K562 treated with DMSO at 1 percent for 4 hours (cell line): ENCODE data around the gene ALDOB. TPM values are rescaled to one million over a fixed set of nuclear protein-coding genes. Genes with fewer than 3 reads are reported as not detected.

Experiments
- total RNA-seq: library from RNA; unstranded; fragments of 300-600 nt; gene quantifications from 2 replicates; pipeline ENCODE4 v1.2.3, GENCODE V29; 2022; ENCODE audit not compliant: insufficient read depth

Gene ALDOB
- not detected in 2 replicates for total RNA-seq

DNA sequence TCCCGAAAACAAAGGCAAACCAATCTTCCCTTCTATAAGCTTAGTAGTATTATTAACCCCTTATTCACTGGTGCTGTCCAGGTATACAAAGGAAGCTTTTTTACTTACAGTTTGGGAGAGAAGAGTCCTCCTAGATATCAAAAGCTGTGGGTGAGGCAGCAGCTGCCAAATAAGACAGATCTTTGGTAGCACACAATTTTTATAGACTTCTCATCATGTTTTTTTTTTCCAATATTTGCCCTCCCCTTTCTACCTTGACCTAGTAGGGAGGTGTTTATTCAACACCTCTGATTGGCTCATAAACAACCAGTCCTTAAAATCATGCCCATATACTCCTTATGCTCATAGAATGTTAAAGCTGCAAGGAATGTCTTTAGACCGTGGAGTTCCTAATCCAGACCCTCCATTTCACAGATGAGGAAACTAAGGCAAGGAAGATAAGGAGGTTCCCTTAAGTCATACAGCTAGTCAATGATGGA lies at the start of gene ALDOB:
TSS of gene ALDOB (minus strand) at position 174 of the 479 bp plus-strand sequence. CDS start 4,887 bp downstream, outside the sequence.

DNA sequence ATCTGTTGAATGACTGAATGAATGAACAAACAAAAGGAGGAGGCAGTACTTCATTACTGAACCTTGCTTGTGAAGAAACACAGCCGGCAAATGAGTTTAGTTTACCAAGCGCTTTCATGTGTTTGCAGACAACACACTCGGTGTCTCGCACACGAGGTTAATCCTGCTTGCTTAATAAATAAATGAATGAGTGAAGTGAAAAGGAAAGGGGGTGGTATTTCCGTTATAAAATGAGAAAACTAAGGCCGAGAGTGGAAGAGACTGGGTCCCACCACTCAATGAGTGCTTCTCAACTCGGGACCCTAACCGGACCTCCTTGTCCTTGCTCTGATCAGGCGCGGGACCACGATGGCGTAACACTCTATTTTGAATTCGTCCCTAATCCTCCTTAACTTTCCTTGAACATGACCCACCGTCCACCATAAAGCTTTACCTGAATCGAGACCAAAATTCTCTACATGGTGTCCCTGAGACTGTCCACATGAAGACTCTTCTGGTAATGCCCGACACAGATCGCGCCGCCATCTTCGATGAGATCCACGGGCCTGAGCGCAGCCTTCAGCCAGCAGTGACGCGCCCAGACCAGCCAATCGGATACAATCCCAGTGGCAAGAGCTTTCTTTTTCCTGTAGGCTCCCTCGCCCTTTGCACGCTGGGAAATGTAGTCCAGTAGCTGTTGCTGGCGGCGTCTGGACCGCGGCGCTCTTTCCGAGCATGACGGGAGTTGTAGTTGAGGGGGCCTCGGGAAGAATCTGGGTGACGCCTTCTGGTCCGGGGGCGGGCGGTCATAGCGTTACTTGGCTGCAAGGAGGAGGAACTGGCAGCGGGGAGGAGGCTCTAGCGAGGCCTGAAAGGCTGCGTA lies 37.3 kb downstream of the ALDOB start, which contains the start of the genes MRPL50 and ZNF189:
TSS of gene MRPL50 (minus strand) at position 551 of the 862 bp plus-strand sequence. CDS start at position 525, 26 bp downstream.
TSS of gene ZNF189 (plus strand) at position 784 of the 862 bp plus-strand sequence. CDS start 306 bp downstream, outside the sequence.

GRCh38 chr9:101384873-101385536 lies 50.6 kb downstream of the ALDOB start, which contains the start of gene BAAT:
Gene BAAT (minus strand): TSS chr9:101385006. CDS start chr9:101371404, 13,602 bp downstream.

Other genes starting within 250 kb of the ALDOB start
- 0.94 and 0.95 TPM in 2 replicates for gene BAAT, start 50.8 kb downstream of the ALDOB start, total RNA-seq
- 7.0 and 7.7 TPM in 2 replicates for gene MRPL50, start 37.2 kb downstream of the ALDOB start, total RNA-seq
- gene ZNF189, start 36.9 kb downstream of the ALDOB start, total RNA-seq: 3.2 and 5.2 TPM in 2 replicates
- gene RNF20, start 98.1 kb upstream of the ALDOB start, total RNA-seq: 18.6 and 18.9 TPM in 2 replicates
- gene PPP3R2, start 159.2 kb upstream of the ALDOB start, total RNA-seq: not detected in 2 replicates